Astrocyte of the cerebellum (primary cell): Measurements from ENCODE around the gene POLR2A.

Experiments used
- DNase-seq: peaks from one replicate; pipeline ENCODE4 v3.0.0-alpha.2; 2011; ENCODE audit warnings: low read depth
- H3K4me3 ChIP-seq: 2 replicates; pipeline ENCODE4 v1.5.1; 2011; ENCODE audit warnings: mild to moderate bottlenecking, low read depth, low read length, moderate library complexity
- in situ Hi-C: cut with HindIII; loops from 2 replicates; pipeline ENCODE4 v1.10.0; 2017; ENCODE audit warnings: low sequenced_read_pairs
- TF ChIP-seq, protein P1 (sequence below): IDR thresholded peaks from 2 replicates; pipeline ENCODE4 v1.5.1; 2012; ENCODE audit warnings: low read length, low read depth, moderate library complexity, mild to moderate bottlenecking; ENCODE audit errors: missing control alignments

The POLR2A gene

DNA sequence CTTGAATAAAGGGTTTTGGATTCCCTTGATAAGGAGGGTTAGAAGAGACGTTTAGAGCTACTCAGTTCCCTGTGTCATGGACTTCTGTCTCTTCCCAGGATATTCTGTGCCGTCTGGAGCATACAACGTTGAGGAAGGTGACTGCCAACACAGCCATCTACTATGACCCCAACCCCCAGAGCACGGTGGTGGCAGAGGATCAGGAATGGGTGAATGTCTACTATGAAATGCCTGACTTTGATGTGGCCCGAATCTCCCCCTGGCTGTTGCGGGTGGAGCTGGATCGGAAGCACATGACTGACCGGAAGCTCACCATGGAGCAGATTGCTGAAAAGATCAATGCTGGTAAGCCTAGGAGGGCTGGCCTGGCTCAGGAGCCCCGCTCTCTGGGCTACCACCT is 24.7 kb downstream of the POLR2A start:
- in situ Hi-C loops, result no loop called here
- no peak for DNase-seq
- no peak overlapping the region for H3K4me3 ChIP-seq
- TF ChIP-seq, protein P1, sequence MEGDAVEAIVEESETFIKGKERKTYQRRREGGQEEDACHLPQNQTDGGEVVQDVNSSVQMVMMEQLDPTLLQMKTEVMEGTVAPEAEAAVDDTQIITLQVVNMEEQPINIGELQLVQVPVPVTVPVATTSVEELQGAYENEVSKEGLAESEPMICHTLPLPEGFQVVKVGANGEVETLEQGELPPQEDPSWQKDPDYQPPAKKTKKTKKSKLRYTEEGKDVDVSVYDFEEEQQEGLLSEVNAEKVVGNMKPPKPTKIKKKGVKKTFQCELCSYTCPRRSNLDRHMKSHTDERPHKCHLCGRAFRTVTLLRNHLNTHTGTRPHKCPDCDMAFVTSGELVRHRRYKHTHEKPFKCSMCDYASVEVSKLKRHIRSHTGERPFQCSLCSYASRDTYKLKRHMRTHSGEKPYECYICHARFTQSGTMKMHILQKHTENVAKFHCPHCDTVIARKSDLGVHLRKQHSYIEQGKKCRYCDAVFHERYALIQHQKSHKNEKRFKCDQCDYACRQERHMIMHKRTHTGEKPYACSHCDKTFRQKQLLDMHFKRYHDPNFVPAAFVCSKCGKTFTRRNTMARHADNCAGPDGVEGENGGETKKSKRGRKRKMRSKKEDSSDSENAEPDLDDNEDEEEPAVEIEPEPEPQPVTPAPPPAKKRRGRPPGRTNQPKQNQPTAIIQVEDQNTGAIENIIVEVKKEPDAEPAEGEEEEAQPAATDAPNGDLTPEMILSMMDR, result no peak

DNA sequence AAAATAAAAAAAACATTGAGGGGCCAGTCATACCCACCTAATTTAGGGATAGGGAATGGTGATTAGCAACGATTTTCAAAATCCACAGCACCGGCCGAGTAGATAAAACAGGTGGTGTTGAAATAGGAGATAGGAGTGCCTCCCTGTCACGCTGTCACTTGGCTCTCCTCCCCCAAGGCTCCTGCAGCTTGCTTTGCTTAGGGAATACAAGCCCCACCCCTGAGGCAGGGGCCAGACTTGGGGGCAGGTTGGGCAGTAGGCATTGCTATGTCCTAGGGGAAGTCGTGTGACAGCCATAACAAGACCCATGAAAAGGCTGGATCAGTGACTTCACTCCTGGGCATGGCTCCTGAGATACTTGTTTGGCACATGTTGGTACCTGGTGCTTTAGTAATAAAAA is 25.8 kb downstream of the POLR2A start:
- H3K4me3 ChIP-seq, result no peak overlapping the region
- DNase-seq, result no peak
- TF ChIP-seq, protein P1, result no peak
- in situ Hi-C loops, result no loop called here

DNA sequence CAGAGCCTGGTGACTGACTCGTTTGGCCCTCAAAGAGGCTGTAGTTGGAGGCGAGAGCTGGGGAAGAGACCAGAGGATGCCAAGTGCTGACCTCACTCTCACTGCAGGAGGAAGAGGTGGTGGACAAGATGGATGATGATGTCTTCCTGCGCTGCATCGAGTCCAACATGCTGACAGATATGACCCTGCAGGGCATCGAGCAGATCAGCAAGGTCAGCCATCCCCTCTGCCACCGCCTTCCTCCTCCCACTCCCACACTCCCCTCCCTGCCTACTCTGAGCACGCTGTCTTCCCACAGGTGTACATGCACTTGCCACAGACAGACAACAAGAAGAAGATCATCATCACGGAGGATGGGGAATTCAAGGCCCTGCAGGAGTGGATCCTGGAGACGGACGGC is 26.9 kb downstream of the POLR2A start:
- in situ Hi-C loops, result no loop called here
- TF ChIP-seq, protein P1, result no peak
- no peak overlapping the region for H3K4me3 ChIP-seq
- no peak for DNase-seq

DNA sequence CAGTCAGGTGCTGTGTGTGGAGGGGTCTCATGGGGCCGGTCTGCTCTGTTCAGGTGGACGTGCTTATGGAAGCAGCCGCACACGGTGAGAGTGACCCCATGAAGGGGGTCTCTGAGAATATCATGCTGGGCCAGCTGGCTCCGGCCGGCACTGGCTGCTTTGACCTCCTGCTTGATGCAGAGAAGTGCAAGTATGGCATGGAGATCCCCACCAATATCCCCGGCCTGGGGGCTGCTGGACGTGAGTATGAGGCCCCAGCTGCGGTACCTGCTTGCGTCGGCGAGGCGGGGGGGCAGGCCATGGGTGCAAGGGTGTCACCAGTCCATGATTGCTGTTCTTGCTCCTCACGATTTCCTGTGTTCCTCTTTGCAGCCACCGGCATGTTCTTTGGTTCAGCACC is 27.9 kb downstream of the POLR2A start:
- in situ Hi-C loops, result no loop called here
- TF ChIP-seq, protein P1, result no peak
- no peak for DNase-seq
- H3K4me3 ChIP-seq, result no peak overlapping the region

DNA sequence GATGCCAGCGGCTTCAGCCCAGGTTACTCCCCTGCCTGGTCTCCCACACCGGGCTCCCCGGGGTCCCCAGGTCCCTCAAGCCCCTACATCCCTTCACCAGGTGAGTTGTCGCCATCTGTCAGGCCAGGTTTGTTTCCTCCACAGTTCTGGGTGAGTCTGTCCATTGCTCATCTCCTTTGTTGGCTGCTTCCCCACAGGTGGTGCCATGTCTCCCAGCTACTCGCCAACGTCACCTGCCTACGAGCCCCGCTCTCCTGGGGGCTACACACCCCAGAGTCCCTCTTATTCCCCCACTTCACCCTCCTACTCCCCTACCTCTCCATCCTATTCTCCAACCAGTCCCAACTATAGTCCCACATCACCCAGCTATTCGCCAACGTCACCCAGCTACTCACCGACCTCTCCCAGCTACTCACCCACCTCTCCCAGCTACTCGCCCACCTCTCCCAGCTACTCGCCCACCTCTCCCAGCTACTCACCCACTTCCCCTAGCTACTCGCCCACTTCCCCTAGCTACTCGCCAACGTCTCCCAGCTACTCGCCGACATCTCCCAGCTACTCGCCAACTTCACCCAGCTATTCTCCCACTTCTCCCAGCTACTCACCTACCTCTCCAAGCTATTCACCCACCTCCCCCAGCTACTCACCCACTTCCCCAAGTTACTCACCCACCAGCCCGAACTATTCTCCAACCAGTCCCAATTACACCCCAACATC is 28.8 kb downstream of the POLR2A start:
- no peak for DNase-seq
- in situ Hi-C loops, result no loop called here
- TF ChIP-seq, protein P1, result no peak
- H3K4me3 ChIP-seq, result no peak overlapping the region

DNA sequence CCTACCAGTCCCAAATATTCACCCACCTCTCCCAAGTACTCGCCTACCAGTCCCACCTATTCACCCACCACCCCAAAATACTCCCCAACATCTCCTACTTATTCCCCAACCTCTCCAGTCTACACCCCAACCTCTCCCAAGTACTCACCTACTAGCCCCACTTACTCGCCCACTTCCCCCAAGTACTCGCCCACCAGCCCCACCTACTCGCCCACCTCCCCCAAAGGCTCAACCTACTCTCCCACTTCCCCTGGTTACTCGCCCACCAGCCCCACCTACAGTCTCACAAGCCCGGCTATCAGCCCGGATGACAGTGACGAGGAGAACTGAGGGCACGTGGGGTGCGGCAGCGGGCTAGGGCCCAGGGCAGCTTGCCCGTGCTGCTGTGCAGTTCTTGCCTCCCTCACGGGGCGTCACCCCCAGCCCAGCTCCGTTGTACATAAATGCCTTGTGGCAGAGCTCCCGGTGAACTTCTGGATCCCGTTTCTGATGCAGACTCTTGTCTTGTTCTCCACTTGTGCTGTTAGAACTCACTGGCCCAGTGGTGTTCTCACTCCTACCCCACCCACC is 29.8 kb downstream of the POLR2A start:
- TF ChIP-seq, protein P1, result no peak
- no peak overlapping the region for H3K4me3 ChIP-seq
- no peak for DNase-seq
- in situ Hi-C loops, result no loop called here
